Ishikawa (cell line): ENCODE measurements around the gene CNPY3.

ENCODE experiments used
- CEBPB ChIP-seq: IDR thresholded peaks from 2 replicates; pipeline ENCODE4 v1.6.1; 2012
- CREB1 ChIP-seq: IDR thresholded peaks from 2 replicates; pipeline ENCODE4 v1.6.1; 2012; ENCODE audit warnings: low read depth
- EGR1 ChIP-seq: IDR thresholded peaks from 2 replicates; pipeline ENCODE4 v1.6.1; 2012
- EP300 ChIP-seq: IDR thresholded peaks from 2 replicates; pipeline ENCODE4 v1.6.1; 2012; ENCODE audit warnings: borderline replicate concordance
- FOXM1 ChIP-seq: IDR thresholded peaks from 2 replicates; pipeline ENCODE4 v1.6.1; 2012; ENCODE audit warnings: low read depth, borderline replicate concordance
- NFIC ChIP-seq: IDR thresholded peaks from 2 replicates; pipeline ENCODE4 v1.6.1; 2012
- RAD21 ChIP-seq: IDR thresholded peaks from 2 replicates; pipeline ENCODE4 v1.6.1; 2012; ENCODE audit warnings: low read depth
- TAF1 ChIP-seq: IDR thresholded peaks from 2 replicates; pipeline ENCODE4 v1.6.1; 2012; ENCODE audit warnings: low read depth, mild to moderate bottlenecking
- TCF12 ChIP-seq: IDR thresholded peaks from 2 replicates; pipeline ENCODE4 v1.6.1; 2012; ENCODE audit warnings: low read depth
- TEAD4 ChIP-seq: IDR thresholded peaks from 2 replicates; pipeline ENCODE4 v1.6.1; 2012
- YY1 ChIP-seq: IDR thresholded peaks from 2 replicates; pipeline ENCODE4 v1.6.1; 2012; ENCODE audit warnings: low read depth
- ZBTB7A ChIP-seq: IDR thresholded peaks from 2 replicates; pipeline ENCODE4 v1.6.1; 2012; ENCODE audit warnings: low read depth
- TF ChIP-seq, protein P1 (sequence below): IDR thresholded peaks from 2 replicates; pipeline ENCODE4 v1.6.1; 2012
- TF ChIP-seq, protein P2 (sequence below): IDR thresholded peaks from 2 replicates; pipeline ENCODE4 v1.6.1; 2012; ENCODE audit warnings: low read depth, mild to moderate bottlenecking
- TF ChIP-seq, protein P3 (sequence below): IDR thresholded peaks from 2 replicates; pipeline ENCODE4 v1.6.1; 2012

Gene CNPY3

DNA sequence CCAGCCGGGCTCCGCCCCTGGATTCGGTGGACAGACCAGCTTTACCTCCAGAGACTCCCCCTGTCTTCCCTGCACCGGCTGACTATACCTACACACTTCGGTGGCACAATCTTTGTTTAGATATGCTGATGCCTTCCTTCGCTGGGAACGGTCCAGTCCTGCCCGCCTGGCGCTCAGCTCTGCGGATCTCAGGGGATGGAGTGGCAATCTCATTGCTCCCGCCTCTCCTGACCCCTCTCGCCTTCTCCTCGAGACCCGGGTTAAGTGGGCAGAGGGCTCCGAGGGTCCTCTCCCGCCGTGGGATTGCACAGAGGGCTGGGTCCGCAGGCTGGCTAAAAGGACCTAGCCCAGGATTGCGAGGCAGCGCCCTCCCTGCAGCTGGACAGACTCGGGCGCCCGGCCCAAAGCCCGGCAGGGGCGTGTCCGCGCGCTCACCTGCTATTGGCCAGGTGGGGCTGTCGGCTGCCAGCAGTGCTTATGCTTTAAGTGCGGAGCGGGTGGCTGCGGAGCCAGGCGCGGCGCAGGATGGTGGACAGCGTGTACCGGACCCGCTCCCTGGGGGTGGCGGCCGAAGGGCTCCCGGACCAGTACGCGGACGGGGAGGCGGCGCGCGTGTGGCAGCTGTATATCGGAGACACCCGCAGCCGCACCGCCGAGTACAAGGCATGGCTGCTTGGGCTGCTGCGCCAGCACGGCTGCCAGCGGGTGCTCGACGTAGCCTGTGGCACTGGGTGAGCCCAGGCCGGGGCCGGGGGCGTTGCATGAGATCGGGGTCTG is 31.2 kb downstream of the CNPY3 start, which contains the start of gene GNMT:
Gene GNMT (plus strand): TSS at position 512 of the 777 bp plus-strand sequence. CDS start 14 bp downstream, at position 526.
- no peak for TF ChIP-seq EP300
- TF ChIP-seq FOXM1 = no peak
- TF ChIP-seq NFIC = no peak; the same call in 1 of the 2 replicates
- peak; percentile 50; the same call in 1 of the 2 replicates for TF ChIP-seq TCF12
- TF ChIP-seq YY1 = peak; percentile 34; the same call in 1 of the 2 replicates
- TF ChIP-seq TAF1 = 0 out of 2 replicates have a peak, but pooled peaks have one; percentile 10
- no peak for TF ChIP-seq CREB1
- peak; percentile 26; the same call in 1 of the 2 replicates for TF ChIP-seq TEAD4
- peak; percentile 39; the same call in 1 of the 2 replicates for TF ChIP-seq ZBTB7A
- TF ChIP-seq, protein P1, sequence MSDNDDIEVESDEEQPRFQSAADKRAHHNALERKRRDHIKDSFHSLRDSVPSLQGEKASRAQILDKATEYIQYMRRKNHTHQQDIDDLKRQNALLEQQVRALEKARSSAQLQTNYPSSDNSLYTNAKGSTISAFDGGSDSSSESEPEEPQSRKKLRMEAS = peak; percentile 79
- no peak for TF ChIP-seq CEBPB
- no peak for TF ChIP-seq RAD21
- TF ChIP-seq, protein P2, sequence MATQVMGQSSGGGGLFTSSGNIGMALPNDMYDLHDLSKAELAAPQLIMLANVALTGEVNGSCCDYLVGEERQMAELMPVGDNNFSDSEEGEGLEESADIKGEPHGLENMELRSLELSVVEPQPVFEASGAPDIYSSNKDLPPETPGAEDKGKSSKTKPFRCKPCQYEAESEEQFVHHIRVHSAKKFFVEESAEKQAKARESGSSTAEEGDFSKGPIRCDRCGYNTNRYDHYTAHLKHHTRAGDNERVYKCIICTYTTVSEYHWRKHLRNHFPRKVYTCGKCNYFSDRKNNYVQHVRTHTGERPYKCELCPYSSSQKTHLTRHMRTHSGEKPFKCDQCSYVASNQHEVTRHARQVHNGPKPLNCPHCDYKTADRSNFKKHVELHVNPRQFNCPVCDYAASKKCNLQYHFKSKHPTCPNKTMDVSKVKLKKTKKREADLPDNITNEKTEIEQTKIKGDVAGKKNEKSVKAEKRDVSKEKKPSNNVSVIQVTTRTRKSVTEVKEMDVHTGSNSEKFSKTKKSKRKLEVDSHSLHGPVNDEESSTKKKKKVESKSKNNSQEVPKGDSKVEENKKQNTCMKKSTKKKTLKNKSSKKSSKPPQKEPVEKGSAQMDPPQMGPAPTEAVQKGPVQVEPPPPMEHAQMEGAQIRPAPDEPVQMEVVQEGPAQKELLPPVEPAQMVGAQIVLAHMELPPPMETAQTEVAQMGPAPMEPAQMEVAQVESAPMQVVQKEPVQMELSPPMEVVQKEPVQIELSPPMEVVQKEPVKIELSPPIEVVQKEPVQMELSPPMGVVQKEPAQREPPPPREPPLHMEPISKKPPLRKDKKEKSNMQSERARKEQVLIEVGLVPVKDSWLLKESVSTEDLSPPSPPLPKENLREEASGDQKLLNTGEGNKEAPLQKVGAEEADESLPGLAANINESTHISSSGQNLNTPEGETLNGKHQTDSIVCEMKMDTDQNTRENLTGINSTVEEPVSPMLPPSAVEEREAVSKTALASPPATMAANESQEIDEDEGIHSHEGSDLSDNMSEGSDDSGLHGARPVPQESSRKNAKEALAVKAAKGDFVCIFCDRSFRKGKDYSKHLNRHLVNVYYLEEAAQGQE = peak; percentile 41; the same call in 1 of the 2 replicates
- TF ChIP-seq, protein P3, sequence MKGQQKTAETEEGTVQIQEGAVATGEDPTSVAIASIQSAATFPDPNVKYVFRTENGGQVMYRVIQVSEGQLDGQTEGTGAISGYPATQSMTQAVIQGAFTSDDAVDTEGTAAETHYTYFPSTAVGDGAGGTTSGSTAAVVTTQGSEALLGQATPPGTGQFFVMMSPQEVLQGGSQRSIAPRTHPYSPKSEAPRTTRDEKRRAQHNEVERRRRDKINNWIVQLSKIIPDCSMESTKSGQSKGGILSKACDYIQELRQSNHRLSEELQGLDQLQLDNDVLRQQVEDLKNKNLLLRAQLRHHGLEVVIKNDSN = no peak
- TF ChIP-seq EGR1 = 0 out of 2 replicates have a peak, but pooled peaks have one; percentile 11

DNA sequence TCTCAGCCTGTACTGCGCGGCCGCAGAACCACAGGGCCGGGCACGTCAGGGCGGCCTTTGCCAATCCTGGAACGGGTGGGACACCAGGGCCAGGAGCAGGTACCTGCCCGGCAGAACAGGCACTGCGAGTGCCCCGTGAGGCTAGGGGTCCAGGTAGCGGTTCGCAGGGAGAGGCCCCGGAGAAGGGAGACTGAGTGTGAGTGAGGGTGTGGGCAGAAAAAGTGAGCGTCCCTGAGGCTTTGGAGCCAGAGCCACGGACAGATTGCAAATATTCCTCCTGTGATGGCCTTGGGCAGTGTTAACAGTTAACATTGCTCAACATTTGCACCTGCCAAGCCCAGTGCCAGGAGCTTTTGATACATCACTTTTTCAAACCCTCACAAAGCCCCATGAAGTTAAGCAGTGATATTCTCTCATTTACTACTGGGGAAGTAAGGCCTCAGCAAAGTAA is 31.8 kb downstream of the CNPY3 start:
- no peak for TF ChIP-seq YY1
- TF ChIP-seq CEBPB = peak; percentile 27; the same call in 1 of the 2 replicates

DNA sequence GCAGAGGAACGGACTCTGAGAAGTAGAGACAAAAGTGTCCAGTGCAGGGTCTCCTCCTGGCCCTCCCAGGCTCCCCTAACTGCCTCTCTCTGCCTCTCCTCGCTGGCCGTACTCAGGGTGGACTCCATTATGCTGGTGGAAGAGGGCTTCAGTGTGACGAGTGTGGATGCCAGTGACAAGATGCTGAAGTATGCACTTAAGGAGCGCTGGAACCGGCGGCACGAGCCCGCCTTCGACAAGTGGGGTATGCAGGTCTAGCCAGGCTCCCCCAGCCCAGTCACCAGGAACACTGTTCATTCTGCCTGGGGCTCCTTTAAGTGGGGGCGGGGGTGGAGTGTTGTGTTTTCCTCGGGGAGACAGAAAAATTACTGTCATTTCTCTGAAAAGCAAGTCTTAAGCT is 32.8 kb downstream of the CNPY3 start:
- no peak for TF ChIP-seq EP300
- no peak for TF ChIP-seq YY1

DNA sequence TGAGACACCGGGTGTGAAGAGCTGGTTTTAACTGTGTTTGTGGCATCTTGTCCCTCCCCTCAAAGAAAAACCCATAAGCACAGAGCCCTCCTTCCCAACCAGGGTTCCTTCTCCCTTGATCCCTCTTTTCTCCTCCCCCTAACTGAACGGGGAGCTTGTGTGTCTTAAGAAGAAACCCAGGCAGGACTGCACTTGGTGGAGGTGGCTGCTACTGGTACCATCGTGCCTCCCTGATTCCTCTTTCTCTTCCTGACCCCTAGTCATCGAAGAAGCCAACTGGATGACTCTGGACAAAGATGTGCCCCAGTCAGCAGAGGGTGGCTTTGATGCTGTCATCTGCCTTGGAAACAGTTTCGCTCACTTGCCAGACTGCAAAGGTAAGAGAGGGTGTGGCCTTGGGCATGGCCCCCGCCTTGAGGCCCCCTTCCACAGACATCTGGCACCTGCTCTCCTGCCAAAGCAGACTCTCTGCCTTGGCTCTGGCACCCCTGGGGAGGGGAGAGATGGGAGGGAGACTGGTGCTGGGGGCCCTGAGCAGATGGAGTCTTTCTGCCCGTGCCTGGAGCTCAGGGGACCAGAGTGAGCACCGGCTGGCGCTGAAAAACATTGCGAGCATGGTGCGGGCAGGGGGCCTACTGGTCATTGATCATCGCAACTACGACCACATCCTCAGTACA is 33.4 kb downstream of the CNPY3 start:
- TF ChIP-seq, protein P1 = no peak
- TF ChIP-seq CREB1 (no peak), TAF1 (no peak), NFIC (no peak)
- TF ChIP-seq, protein P2 = no peak
- TF ChIP-seq, protein P3 = no peak

DNA sequence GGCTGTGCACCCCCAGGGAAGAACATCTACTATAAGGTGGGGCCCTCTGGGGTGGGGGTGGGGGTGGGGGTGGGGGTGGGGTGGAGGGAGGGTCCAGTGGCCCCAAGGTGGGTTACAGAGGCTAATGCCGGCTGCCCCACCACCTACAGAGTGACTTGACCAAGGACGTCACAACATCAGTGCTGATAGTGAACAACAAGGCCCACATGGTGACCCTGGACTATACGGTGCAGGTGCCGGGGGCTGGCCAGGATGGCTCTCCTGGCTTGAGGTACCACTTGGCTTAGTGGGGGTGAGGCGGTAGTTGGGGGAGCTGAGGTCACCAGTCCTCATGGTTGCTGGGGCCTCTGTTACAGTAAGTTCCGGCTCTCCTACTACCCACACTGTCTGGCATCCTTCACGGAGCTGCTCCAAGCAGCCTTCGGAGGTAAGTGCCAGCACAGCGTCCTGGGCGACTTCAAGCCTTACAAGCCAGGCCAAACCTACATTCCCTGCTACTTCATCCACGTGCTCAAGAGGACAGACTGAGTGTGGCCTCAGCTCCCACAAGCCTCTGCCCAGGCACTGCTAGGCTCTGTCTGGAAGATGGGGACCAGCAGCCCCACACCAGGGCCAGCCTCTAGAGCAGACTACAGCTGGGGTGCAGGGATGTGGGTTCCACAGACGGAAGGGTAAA is 34.0 kb downstream of the CNPY3 start:
- TF ChIP-seq NFIC (no peak), TEAD4 (no peak), TCF12 (no peak)
- TF ChIP-seq, protein P3 = no peak
